Articular chondrocyte of knee joint (primary cell): ENCODE data around the gene PHF24. TPM values are rescaled to one million over a fixed set of nuclear protein-coding genes. Genes with fewer than 3 reads are reported as not detected.

ENCODE experiments used
- total RNA-seq: library from RNA; depleted of rRNA; stranded (reverse); fragments of >200 nt; gene quantifications from 2 replicates; pipeline ENCODE4 v1.2.3, GENCODE V29; 2012

Gene PHF24
- 0.11 and 0.26 TPM in 2 replicates for total RNA-seq

DNA sequence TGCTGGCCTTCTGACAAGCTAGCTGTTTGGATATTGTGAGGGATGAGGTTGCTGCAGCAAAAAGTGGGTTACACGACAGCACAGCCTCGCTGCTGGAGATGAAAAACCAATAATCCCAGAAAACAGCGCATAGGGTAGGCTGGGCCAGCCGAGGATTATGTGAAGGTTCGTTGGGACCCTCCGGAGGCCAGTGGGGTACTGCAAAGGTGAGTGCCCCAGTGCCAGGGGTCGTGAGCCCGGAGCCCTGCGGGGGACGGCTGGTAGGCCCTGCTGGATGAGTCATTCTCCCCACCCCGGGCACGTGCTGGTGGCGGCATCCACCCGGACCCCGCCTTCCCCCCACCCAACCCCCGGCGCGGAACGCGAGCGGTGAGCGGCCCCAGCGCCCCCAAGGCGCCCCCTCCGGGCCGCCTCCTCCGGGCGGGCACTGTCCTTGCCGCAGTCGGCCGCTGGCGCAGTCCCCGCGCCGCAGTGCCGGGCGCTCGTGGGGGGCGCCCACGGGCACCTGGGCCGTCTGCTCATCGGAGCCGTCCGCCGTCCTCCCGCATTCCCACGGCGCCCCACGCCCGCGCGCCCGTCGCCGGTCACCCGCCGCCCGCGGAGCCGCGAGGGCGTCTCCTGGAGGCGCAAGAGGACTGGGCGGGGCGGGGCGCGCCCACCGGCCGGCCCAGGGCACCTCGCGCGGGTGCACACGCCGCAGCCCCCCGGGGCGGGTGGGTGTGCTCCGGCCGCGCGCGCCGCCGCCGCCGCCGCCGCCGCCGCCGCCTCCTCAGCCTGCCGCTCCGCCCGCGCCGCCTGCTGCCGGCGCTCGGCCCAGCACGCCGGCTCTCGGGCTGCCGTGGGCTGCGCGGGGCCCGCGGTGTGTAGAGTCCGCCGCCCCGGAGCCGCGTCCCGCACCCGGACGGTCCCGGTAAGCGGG, at the start of gene PHF24:
Gene PHF24 (plus strand): TSS at position 794 of the 919 bp plus-strand sequence. CDS start 13,014 bp downstream, outside the sequence.

DNA sequence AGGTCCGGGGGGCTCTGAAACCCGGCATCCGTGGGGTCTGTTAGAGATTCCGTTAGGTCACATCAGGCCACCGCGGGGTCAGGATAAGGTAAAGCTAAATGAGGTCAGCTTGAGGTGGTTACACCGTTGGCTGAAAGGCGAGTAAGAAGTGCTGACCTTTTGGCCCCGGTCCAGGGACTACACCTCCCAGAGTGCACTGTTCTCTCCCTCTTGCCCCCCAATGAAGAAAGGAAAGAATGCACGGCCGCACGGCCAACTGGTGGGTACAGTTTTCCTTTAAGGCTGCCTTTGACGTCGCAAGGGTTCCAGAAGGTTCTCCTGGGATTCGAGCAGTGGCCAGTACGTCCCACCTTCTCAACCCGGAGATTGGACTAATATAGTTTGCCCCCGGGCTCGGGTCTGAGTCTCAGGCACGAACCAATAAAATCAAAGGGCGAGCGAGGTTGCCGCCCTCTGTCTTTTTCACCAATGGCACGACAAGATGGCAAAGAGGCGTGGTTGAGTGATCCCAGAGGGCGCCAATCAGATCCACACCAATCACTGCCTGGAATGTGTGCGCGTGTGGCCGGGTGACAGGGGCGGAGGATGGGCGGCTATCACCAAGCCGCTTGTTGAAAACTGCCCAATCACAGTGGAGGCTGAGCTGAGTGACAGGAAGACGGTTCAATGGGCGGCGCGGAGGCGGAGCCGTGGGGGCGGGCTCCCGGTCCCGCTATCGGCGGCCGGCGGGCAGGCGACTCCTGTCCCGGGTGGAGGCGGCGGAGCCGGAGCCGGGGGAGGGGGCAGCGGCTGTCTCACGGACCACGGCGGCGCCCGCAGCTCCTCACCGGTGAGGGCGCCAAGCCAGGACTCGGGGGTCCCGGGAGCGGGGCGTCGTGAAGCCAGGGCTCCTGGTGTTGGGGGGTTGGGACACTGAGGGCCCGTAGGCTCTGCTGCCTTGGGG, 31.2 kb downstream of the PHF24 start, which contains the start of gene DNAJB5:
Gene DNAJB5 (plus strand): TSS at position 743 of the 943 bp plus-strand sequence. CDS start 886 bp downstream, outside the sequence.

Other genes starting within 250 kb of the PHF24 start
- gene CCL21, start 248.1 kb upstream of the PHF24 start, total RNA-seq = not detected in 2 replicates
- gene DNAJB5, start 31.5 kb downstream of the PHF24 start, total RNA-seq = 8.5 and 13.1 TPM in 2 replicates
- gene VCP, start 114.3 kb downstream of the PHF24 start, total RNA-seq = 254 and 283 TPM in 2 replicates
- gene FANCG, start 121.7 kb downstream of the PHF24 start, total RNA-seq = 10.5 and 12.2 TPM in 2 replicates
- gene PIGO, start 138.3 kb downstream of the PHF24 start, total RNA-seq = 10.6 and 13.5 TPM in 2 replicates
- 114 and 128 TPM in 2 replicates for gene STOML2, start 144.8 kb downstream of the PHF24 start, total RNA-seq
- gene ATOSB, start 157.6 kb downstream of the PHF24 start, total RNA-seq = 18.8 and 23.7 TPM in 2 replicates
- gene UNC13B, start 203.7 kb downstream of the PHF24 start, total RNA-seq = 15.0 and 15.5 TPM in 2 replicates